Fibroblast of skin of left quadriceps (primary cell): ENCODE data around the gene CBX3.
"Not testable (repeated sequence)": the region's sequence is repeated elsewhere in the genome, so short reads cannot be mapped to it uniquely, and the experiment has no call there.

ENCODE experiments used
- DNase-seq, 2 experiments: peaks; one replicate each; pipeline ENCODE4 v3.0.0-alpha.2; 2013; ENCODE audit warnings: low read depth in 2 of 2

CBX3 gene

DNA sequence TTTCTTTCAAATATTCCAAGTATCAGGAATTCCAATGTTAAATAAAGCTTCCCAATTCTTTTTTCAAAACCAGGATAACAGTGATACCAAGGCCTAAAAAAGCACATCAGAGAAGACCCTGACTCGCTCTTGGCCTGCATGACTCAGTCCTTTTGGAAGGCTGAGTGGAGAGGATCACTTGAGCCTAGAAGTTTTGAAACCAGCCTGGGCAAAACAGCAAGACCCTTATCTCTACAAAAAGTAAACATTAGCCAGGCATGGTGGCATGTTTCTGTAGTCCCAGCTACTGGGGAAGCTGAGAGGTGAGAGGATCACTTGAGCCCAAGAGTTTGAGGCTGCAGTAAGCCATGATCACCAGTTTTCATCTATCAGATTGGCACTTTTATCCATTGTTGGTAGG, 30.9 kb upstream of the CBX3 start:
- DNase-seq = no peak

DNA sequence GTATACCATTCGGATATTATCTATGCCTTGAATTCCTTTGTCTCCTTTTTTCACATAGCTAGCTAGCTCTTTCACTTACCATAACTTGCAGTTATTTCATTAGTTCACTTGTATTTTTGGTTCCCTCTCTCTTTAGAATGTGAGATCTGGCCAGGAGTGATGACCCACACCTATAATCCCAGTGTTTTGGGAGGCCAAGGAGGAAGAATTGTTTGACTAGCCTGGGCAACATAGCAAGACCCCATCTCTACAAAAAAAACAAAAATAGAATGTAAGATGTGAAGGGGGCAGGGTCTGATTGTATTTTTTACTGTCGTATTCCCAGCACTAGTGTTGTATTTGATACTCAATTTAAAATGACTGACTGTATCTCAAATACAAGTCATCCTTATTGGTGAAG, 29.9 kb upstream of the CBX3 start:
- no peak for DNase-seq

DNA sequence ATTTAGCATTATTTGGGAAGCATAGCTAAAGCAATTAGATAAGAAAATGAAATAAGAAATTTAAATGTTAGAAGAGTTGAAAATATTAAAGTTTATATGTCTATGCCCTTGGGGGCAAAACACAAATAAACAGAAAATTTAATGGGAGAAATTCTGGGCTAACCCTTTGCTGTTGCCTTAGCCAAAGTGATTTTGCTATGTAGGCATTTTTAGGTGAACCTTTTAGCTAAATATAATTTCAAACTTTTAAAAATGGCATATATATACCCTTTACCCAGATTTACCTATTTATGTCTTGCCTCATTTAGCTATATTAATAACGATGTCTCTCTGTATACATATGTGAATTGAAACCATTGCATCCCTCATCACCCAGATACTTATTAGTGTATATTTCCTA, 29.5 kb upstream of the CBX3 start:
- DNase-seq = no peak

DNA sequence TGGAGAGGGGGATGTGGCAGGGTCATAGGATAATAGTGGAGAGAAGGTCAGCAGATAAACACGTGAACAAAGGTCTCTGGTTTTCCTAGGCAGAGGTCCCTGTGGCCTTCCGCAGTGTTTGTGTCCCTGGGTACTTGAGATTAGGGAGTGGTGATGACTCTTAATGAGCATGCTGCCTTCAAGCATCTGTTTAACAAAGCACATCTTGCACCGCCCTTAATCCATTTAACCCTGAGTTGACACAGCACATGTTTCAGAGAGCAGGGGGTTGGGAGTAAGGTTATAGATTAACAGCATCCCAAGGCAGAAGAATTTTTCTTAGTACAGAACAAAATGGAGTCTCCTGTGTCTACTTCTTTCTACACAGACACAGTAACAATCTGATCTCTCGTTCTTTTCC, 25.6 kb upstream of the CBX3 start:
- DNase-seq = not testable (repeated sequence)

DNA sequence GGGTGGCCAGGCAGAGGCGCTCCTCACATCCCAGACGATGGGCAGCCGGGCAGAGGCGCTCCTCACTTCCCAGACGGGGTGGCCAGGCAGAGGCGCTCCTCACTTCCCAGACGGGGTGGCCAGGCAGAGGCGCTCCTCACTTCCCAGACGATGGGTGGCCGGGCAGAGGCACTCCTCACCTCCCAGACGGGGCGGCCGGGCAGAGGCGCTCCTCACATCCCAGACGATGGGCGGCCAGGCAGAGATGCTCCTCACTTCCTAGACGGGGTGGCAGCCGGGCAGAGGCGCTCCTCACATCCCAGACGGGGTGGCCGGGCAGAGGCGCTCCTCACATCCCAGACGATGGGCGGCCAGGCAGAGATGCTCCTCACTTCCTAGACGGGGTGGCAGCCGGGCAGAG, 24.8 kb upstream of the CBX3 start:
- DNase-seq = not testable (repeated sequence)

DNA sequence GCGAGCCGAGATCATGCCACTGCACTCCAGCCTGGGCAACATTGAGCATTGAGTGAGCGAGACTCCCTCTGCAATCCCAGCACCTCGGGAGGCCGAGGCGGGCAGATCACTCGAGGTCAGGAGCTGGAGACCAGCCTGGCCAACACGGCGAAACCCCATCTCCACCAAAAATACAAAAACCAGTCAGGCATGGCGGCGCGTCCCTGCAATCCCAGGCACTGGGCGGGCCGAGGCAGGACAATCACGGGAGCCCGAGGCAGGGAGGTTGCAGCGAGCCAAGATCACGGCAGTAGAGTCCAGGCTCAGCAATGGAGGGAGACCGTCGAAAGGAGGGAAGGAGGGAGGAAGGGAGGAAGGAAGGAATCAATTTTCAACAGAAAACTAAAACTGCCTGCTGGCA, 24.3 kb upstream of the CBX3 start:
- not testable (repeated sequence) for DNase-seq

DNA sequence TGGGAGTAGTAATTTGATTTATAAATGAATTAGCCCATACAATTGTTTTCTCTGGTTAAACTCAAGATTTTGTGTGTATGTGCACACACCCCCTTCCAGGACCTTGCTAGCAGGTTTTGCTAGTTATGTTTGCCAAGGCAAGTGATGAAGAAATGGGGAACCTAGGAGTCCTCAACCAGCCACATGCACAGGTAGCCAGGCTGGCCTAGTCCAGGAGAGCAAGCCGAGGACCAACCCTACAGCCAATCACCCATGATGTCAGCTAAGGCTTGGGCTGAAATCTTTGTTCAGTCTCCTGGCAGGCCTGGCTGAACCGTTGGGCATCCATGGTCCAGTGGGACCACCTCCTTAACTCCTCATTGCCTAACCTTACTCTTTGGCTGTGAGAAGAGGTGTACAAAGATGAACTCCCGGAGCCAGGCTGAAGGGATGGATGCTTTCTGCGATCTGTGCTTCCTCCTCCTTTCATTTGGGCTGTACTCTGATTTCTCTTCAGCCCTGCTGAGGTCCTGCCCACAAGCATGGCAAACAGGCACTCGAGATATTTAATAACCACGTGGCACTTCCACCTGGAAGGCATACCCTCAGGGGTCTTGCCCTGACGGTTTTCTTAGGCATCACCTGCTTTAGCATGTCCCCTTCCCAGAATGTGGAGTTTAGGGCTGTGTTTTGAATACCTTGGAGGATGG, 23.1 kb upstream of the CBX3 start:
- DNase-seq = no peak

DNA sequence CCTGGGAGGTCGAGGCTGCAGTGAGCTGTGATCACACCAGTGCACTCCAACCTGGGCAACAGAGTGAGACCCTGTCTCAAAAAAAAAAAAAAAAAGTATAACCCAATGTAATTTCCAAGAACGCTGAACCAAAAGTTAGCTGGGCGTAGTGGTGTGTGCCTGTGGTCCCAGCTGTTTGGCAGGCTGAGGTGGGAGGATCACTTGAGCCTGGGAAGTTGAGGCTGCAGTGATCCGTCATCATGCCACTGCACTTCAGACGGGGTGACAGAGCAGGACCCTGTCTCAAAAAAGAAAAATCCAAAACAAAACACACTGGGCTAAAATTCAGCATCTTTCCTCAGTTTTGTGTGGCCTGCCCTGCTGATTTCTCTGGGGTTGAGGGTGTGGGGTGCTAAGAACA, 22.1 kb upstream of the CBX3 start:
- no peak for DNase-seq

DNA sequence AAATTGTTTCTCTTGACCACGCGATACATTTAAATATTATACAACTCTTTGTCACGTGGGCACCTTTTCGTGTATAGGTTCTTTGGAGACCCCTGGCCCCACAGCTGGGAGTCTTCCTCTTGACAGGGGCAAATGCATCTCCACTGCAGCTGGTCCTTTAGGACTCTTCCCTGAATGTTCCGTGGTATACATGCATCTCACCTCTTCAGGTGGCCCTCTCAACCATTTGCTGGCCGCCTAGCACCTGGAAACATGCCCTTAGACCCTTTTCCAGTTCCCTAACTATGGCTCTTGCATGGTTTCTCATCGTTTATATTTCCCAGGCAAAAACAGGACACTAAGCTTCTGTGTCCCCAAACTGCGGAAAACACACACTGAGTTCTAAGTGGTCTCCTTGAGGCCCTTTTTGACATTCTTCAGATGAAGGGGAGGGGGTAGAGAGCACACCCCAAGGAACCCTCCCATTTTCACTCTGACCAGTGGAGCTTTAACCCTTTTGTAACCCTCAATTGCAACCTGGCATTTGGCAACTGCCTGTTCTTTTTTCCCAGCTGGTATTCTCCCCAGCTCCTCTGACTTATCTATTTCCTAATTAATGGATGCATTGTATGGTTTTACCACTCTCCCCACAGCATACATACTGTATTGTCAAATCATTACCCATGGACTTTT, 21.6 kb upstream of the CBX3 start:
- no peak for DNase-seq

DNA sequence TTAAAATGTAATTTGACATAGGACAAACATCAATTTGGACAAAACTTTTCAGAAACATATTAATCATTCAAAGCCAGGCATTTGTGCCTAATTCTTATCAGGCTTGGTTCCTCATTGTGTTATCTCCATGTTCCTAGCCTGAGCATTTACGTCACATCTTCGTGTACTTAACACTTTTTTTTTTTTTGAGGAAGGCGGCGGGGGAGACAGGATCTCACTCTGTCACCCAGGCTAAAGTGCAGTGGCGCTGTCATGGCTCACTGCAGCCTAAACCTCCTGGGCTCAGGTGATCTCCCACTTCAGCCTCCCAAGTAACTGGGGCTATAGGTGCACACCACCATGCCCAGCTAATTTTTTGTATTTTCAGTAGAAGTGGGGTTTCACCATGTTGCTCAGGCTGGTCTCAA, 20.8 kb upstream of the CBX3 start:
- DNase-seq = no peak

DNA sequence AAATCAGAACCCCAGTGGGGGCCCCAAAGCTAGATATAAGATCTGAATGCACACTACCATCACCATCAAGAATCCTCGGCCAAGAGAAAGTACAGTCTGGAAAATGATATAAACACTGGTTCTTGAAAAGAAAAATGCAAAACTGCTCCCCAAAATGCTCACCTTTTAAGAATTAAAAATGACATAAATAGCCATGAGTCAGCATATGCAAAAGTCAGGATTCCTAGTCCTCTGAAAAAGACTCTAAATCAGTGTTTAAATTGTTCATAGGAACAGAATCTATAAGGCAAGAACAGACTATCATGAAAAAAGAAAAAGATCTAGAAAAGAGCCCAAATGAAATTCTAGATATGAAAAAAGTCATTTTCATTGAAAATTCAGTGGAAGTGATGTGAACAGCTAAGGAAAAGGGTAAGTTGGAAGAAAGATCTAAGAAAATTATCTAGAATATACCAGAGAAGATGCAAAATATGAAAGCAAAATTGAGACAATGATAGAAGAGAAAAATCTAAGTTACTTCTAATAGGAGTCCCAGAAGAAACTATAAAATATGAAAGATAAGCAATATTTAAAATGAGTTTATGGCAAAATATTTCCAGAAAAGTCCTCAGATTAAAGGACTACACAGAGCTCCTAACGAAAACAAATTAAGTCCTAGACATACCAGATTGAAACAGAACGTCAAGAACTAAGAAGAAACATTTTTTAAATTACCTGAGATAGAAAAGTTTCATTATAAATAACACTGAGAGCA, 19.9 kb upstream of the CBX3 start:
- DNase-seq = no peak

DNA sequence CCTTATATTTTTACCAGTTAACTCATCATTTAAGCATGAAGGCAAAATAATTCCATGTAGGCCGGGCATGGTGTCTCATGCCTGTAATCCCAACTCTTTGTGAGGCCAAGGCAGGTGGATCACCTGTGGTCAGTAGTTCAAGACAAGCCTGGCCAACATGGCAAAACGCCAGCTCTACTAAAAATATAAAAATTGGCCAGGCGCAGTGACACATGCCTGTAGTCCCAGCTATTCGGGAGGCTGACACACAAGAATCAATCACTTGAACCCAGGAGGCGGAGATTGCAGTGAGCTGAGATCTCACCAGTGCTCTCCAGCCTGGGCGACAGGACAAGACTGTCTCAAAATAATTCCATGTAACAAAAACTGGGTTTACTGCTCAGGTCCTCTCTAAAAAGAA, 19.3 kb upstream of the CBX3 start:
- DNase-seq = no peak

DNA sequence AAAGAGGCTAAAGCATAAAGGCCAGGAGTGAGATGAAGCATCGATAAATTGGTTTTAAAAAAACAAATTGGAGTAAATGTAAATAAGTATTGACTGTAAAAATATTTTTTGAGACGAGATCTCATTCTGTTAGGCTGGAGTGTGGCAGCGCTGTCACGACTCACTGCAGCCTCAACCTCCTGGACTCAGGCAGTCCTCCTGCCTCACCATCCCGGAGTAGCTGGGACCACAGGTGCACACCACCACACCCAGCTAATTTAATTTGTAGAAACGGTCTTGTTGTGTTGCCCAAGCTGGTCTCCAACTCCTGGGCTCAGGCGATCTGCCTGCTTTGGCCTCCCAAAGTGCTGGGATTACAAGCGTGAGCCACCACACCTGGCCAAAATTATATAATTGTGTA, 18.8 kb upstream of the CBX3 start:
- no peak for DNase-seq

DNA sequence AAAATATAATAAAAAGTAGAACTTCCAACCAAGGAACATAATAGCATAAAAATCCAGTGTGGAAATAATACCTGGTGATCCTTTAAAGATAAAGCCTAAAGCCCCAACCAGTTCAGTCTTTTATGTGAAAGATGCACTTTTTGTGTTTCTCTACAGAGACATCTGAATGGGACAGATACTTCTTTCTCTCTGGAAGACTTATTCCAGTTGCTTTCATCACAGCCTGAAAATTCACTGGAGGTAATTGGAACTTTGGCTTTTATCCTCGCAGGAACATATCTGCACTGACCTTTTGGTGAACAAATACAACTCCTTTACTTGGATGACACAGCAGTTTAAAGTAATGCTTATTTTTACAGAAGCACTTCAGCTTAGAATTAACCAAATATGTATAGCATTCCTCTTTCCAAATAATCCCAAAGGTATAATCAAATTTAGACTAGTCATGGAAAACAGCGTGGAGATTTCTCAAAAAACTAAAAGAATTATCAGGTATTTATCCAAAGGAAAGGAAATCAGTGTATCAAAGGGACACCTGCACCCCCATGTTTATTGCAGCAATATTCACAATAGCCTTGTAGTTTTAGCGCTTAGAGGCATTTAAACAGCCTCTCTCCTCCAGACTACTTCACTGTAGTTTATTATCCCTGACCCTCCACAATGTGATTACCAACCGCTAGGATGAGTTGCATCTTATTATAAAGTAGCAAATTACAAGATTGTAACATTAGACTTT, 17.8 kb upstream of the CBX3 start:
- DNase-seq = no peak

DNA sequence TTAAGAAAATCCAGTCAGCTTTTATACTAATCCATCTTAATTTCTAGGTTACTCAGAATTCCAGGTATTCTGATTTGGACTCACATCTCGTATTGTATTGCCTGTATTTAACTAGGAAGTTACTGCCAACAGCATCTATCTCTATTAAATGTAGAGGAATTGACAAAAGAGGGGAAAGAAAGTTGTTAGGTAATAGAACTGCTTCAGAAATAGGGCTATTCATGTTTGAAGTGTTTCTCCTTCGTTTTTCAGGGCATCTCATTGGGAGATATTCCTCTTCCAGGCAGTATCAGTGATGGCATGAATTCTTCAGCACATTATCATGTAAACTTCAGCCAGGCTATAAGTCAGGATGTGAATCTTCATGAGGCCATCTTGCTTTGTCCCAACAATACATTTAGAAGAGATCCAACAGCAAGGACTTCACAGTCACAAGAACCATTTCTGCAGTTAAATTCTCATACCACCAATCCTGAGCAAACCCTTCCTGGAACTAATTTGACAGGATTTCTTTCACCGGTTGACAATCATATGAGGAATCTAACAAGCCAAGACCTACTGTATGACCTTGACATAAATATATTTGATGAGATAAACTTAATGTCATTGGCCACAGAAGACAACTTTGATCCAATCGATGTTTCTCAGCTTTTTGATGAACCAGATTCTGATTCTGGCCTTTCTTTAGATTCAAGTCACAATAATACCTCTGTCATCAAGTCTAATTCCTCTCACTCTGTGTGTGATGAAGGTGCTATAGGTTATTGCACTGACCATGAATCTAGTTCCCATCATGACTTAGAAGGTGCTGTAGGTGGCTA, 17.1 kb upstream of the CBX3 start:
- DNase-seq = not testable (repeated sequence)

DNA sequence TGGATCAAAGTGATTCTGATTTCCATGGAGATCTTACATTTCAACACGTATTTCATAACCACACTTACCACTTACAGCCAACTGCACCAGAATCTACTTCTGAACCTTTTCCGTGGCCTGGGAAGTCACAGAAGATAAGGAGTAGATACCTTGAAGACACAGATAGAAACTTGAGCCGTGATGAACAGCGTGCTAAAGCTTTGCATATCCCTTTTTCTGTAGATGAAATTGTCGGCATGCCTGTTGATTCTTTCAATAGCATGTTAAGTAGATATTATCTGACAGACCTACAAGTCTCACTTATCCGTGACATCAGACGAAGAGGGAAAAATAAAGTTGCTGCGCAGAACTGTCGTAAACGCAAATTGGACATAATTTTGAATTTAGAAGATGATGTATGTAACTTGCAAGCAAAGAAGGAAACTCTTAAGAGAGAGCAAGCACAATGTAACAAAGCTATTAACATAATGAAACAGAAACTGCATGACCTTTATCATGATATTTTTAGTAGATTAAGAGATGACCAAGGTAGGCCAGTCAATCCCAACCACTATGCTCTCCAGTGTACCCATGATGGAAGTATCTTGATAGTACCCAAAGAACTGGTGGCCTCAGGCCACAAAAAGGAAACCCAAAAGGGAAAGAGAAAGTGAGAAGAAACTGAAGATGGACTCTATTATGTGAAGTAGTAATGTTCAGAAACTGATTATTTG, 16.3 kb upstream of the CBX3 start:
- no peak for DNase-seq

DNA sequence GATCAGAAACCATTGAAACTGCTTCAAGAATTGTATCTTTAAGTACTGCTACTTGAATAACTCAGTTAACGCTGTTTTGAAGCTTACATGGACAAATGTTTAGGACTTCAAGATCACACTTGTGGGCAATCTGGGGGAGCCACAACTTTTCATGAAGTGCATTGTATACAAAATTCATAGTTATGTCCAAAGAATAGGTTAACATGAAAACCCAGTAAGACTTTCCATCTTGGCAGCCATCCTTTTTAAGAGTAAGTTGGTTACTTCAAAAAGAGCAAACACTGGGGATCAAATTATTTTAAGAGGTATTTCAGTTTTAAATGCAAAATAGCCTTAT, 15.7 kb upstream of the CBX3 start:
- DNase-seq = no peak

DNA sequence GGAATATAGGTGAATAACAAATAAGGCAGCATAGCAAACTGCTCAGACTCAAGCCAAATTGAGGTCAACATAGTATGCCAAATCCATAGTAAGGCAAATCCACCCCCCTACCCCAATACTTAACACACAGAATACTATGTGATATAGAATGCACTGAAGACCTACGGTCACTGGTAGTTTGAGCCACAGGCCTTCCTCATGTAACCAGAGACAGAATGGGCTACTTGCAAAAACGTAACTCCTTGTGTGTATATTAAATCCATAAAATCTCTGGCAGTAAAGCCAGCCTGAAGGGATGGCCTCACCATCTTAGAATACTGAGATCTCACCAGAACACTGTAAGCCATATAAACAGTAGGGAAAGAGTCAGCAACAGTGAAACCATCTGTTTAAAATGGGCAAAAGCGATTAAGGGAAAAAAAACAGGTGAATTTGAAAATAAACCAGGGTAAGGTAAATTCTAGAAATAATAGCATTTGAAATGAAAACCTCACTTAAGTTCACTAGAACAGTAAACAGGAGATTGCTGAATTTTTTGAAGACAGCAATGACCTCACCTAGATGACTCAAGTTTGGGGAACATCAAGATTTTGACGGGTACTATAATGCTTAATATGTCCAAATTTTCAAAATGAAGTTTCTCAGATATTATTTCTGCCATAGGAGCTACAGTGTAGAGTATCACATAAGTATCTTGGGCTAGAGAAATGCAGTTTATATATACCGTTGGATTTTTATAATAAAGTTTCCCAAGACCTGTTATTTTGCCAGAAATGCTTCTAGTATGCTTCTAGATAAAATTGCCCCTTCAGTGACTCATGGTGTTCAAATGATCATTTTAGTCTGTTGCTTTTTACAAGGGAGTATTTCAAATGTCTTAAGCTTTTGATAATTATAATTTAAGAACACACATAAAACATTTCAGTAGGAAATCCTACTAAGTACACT, 14.9 kb upstream of the CBX3 start:
- DNase-seq = no peak

DNA sequence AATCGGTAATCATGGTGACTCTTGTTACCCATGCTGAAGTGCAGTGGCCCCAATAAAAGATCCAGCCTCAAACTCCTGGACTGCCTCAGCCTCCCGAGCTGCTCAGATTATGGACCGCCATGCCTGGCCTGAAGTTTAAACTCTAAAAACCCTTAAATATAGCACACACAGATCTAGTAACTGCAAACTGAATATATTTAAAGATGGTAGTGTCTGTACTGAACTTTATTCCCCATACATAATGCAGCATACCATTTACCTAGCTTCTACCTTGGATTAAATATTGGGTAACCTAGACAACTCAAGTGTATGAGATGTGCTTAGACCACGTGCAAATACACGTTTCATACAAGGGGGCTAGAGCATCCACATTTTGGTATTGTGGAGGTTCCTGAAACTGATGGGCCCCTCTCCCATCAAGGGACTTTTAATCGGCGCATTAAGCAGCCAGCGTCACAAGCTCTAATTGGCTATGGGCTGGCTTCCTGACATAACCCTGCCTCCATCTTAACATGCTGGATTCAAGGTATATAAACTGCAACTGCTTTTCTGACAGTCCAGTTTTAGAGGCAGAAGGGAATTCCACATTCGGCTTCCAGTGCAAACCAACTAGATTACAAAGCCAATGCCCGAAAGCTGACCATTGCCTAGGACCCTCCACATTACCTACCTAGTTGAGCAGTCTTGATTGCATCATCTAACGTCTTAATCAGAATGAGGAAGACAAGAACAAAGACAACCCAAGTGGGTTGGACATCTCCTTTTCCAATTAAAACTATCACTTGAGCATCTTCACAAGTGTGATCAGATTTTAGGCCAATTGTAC, 14.0 kb upstream of the CBX3 start:
- no peak for DNase-seq
